ENCODE results near the gene BBS2. TPM values are rescaled to one million over a fixed set of nuclear protein-coding genes. Genes with fewer than 3 reads are reported as not detected.

The BBS2 gene
- total and polyA plus RNA-seq, 2 of the 13 experiments (the other 11 are each of a cell fraction or from before 2014, with no cell fraction given): 59.7 to 68.3 TPM

DNA sequence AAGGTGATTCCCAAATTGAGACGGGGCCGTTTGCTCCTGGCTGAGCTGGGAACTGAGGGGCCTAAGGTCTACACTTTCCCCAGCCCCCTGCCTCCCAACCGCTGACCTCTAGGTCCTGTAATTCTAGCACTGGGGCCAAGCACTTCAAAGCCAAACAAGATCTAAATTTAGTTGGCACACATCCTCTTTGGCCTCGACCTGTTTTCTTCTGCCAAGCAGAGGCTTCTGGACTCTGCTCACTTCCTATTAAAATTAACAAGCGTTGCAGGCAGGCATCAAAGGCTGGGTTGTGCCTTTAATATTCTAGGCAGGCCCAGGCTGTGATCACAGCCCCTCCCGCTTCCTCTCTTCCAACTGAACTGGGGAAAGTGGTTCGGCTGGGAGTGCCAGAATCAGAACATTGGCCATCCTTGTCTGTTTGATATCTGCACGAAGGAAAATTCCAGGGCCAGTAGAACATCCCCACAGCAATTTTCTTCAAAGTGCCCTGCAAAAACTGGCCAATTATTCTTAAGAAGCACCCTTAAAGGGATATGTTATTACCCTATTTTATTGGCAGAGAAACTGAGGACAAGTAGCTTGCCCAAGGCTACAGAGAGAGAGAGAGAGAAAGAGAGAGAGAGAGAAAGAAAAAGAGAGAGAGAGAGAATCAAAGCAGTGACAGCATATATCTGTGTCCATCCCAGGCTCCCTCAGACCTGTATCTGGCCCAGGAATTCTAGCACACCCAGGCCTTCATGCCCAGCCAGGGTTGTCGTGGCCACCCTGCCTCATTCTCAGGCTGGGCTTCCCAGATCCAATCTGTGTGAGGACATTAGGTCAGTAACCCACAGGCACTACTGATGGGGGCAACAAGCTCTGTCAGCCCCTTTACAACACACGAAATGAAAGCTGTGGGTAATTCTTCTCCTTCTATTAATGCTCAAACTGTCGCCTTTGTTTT lies 32.2 kb upstream of the BBS2 start (continued):
- TF ChIP-seq SALL2 (CRISPR knock-in tag; IDR thresholded peaks at IDR 0.05) (no peak), KDM4B (CRISPR knock-in tag; IDR thresholded peaks at IDR 0.05) (no peak), NBN (conservative IDR thresholded peaks at IDR 0.05) (no peak), CENPX (CRISPR knock-in tag; IDR thresholded peaks at IDR 0.05) (no peak), ISX (CRISPR knock-in tag; conservative IDR thresholded peaks at IDR 0.05) (no peak), ZSCAN29 (CRISPR knock-in tag; conservative IDR thresholded peaks at IDR 0.05) (peak; percentile 77; the same call in 1 of the 2 replicates), SP2 (CRISPR knock-in tag; IDR thresholded peaks at IDR 0.05) (no peak), SOX13 (IDR thresholded peaks at IDR 0.05) (peak; percentile 47; the same call in 1 of the 2 replicates), SOX13 (CRISPR knock-in tag; conservative IDR thresholded peaks at IDR 0.05 in 1 of 2, IDR thresholded peaks at IDR 0.05 in 1 of 2) (peak in 1 of 2 experiments; percentile 78; a peak in 2 of 4 replicates), ZNF335 (CRISPR knock-in tag; IDR thresholded peaks at IDR 0.05) (no peak), ZNF317 (CRISPR knock-in tag; IDR thresholded peaks at IDR 0.05) (no peak), ZNF431 (CRISPR knock-in tag; IDR thresholded peaks at IDR 0.05; ENCODE audit: borderline replicate concordance, low read depth) (peak; percentile 62; the same call in 1 of the 2 replicates), FOXP1 (IDR thresholded peaks at IDR 0.05) (no peak), FOXP1 (CRISPR knock-in tag; IDR thresholded peaks at IDR 0.05) (peak; percentile 83), SETDB1 (CRISPR knock-in tag; IDR thresholded peaks at IDR 0.05; ENCODE audit: borderline replicate concordance) (no peak), ZNF605 (CRISPR knock-in tag; IDR thresholded peaks at IDR 0.05) (no peak), ZNF713 (CRISPR knock-in tag; IDR thresholded peaks at IDR 0.05) (0 out of 2 replicates have a peak, but pooled peaks have one; percentile 81)
- TF ChIP-seq, protein P1, sequence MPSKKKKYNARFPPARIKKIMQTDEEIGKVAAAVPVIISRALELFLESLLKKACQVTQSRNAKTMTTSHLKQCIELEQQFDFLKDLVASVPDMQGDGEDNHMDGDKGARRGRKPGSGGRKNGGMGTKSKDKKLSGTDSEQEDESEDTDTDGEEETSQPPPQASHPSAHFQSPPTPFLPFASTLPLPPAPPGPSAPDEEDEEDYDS (CRISPR knock-in tag; IDR thresholded peaks at IDR 0.05): peak; percentile 63
- TF ChIP-seq, protein P2, sequence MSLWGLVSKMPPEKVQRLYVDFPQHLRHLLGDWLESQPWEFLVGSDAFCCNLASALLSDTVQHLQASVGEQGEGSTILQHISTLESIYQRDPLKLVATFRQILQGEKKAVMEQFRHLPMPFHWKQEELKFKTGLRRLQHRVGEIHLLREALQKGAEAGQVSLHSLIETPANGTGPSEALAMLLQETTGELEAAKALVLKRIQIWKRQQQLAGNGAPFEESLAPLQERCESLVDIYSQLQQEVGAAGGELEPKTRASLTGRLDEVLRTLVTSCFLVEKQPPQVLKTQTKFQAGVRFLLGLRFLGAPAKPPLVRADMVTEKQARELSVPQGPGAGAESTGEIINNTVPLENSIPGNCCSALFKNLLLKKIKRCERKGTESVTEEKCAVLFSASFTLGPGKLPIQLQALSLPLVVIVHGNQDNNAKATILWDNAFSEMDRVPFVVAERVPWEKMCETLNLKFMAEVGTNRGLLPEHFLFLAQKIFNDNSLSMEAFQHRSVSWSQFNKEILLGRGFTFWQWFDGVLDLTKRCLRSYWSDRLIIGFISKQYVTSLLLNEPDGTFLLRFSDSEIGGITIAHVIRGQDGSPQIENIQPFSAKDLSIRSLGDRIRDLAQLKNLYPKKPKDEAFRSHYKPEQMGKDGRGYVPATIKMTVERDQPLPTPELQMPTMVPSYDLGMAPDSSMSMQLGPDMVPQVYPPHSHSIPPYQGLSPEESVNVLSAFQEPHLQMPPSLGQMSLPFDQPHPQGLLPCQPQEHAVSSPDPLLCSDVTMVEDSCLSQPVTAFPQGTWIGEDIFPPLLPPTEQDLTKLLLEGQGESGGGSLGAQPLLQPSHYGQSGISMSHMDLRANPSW (CRISPR knock-in tag; IDR thresholded peaks at IDR 0.05; ENCODE audit: borderline replicate concordance): peak; percentile 76
- TF ChIP-seq, protein P3, sequence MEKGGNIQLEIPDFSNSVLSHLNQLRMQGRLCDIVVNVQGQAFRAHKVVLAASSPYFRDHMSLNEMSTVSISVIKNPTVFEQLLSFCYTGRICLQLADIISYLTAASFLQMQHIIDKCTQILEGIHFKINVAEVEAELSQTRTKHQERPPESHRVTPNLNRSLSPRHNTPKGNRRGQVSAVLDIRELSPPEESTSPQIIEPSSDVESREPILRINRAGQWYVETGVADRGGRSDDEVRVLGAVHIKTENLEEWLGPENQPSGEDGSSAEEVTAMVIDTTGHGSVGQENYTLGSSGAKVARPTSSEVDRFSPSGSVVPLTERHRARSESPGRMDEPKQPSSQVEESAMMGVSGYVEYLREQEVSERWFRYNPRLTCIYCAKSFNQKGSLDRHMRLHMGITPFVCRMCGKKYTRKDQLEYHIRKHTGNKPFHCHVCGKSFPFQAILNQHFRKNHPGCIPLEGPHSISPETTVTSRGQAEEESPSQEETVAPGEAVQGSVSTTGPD (CRISPR knock-in tag; IDR thresholded peaks at IDR 0.05): no peak; the same call in 1 of the 2 replicates

Measured in HepG2 (cell line).